ENCODE data around the gene UBE2H. TPM values are rescaled to one million over a fixed set of nuclear protein-coding genes. Genes with fewer than 3 reads are reported as not detected.

UBE2H gene
- total RNA-seq, 1 donor from 2014 or later, result 68.5 TPM

- no peak overlapping the region for H3K27ac ChIP-seq
- no peak overlapping the region for H3K4me3 ChIP-seq
- DNase-seq (ENCODE audit: extremely low spot score in 2 of 2), result no peak
- no peaks in the 10 kb centered on the region for H3K4me1 ChIP-seq
- H3K36me3 ChIP-seq, result no peaks in the 10 kb centered on the region
- H3K9me3 ChIP-seq, result no peaks in the 10 kb centered on the region
- no peak for TF ChIP-seq CTCF (IDR thresholded peaks at IDR 0.05)
- TF ChIP-seq POLR2A (IDR thresholded peaks at IDR 0.05), result no peak
- no peak for TF ChIP-seq POLR2AphosphoS5 (IDR thresholded peaks at IDR 0.05; ENCODE audit: insufficient read depth in 1 of 2, low read depth in 1 of 2)
- intact Hi-C loops (cut with DNase I), result no loop called here
- H3K27me3 ChIP-seq, result no peaks in the 10 kb centered on the region
These were observed 149.1 kb downstream of the UBE2H start for GRCh38 chr7:129803546-129804081.

GRCh38 chr7:129801882-129802281 lies 150.9 kb downstream of the UBE2H start:
- DNase-seq (ENCODE audit: extremely low spot score in 2 of 2), result no peak
- H3K27me3 ChIP-seq, result no peaks in the 10 kb centered on the region
- H3K4me1 ChIP-seq, result no peaks in the 10 kb centered on the region
- H3K9me3 ChIP-seq, result no peaks in the 10 kb centered on the region
- TF ChIP-seq POLR2AphosphoS5 (IDR thresholded peaks at IDR 0.05; ENCODE audit: insufficient read depth in 1 of 2, low read depth in 1 of 2) (no peak), POLR2A (IDR thresholded peaks at IDR 0.05) (no peak), CTCF (IDR thresholded peaks at IDR 0.05) (no peak)
- H3K27ac ChIP-seq, result no peak overlapping the region
- intact Hi-C loops (cut with DNase I), result no loop called here
- H3K36me3 ChIP-seq, result no peaks in the 10 kb centered on the region
- no peak overlapping the region for H3K4me3 ChIP-seq

GRCh38 chr7:129800901-129801300 lies 151.9 kb downstream of the UBE2H start:
- Histone ChIP-seq H3K27ac (no peak overlapping the region), H3K9me3 (no peaks in the 10 kb centered on the region), H3K36me3 (no peaks in the 10 kb centered on the region), H3K27me3 (no peaks in the 10 kb centered on the region), H3K4me1 (no peaks in the 10 kb centered on the region), H3K4me3 (no peak overlapping the region)
- intact Hi-C loops (cut with DNase I), result no loop called here
- DNase-seq (ENCODE audit: extremely low spot score in 2 of 2), result no peak
- TF ChIP-seq POLR2A (IDR thresholded peaks at IDR 0.05), result no peak
- no peak for TF ChIP-seq POLR2AphosphoS5 (IDR thresholded peaks at IDR 0.05; ENCODE audit: insufficient read depth in 1 of 2, low read depth in 1 of 2)
- no peak for TF ChIP-seq CTCF (IDR thresholded peaks at IDR 0.05)

GRCh38 chr7:129799350-129799955 lies 153.3 kb downstream of the UBE2H start:
- TF ChIP-seq POLR2AphosphoS5 (IDR thresholded peaks at IDR 0.05; ENCODE audit: insufficient read depth in 1 of 2, low read depth in 1 of 2), result no peak
- TF ChIP-seq CTCF (IDR thresholded peaks at IDR 0.05), result no peak
- no peak for TF ChIP-seq POLR2A (IDR thresholded peaks at IDR 0.05)
- no peaks in the 10 kb centered on the region for H3K36me3 ChIP-seq
- intact Hi-C loops (cut with DNase I), result no loop called here
- H3K9me3 ChIP-seq, result no peaks in the 10 kb centered on the region
- no peak for DNase-seq (ENCODE audit: extremely low spot score in 2 of 2)
- H3K4me1 ChIP-seq, result no peaks in the 10 kb centered on the region
- H3K4me3 ChIP-seq, result no peak overlapping the region
- no peaks in the 10 kb centered on the region for H3K27me3 ChIP-seq
- no peak overlapping the region for H3K27ac ChIP-seq

- Histone ChIP-seq H3K36me3 (no peaks in the 10 kb centered on the region), H3K4me1 (no peaks in the 10 kb centered on the region), H3K27me3 (no peaks in the 10 kb centered on the region), H3K27ac (no peak overlapping the region), H3K9me3 (no peaks in the 10 kb centered on the region), H3K4me3 (no peak overlapping the region)
- no peak for TF ChIP-seq POLR2AphosphoS5 (IDR thresholded peaks at IDR 0.05; ENCODE audit: insufficient read depth in 1 of 2, low read depth in 1 of 2)
- no peak for TF ChIP-seq POLR2A (IDR thresholded peaks at IDR 0.05)
- TF ChIP-seq CTCF (IDR thresholded peaks at IDR 0.05), result no peak
- DNase-seq (ENCODE audit: extremely low spot score in 2 of 2), result no peak
- intact Hi-C loops (cut with DNase I), result no loop called here
These were observed 154.0 kb downstream of the UBE2H start for GRCh38 chr7:129798616-129799349.
